ENCODE measurements around the gene BICRAL. TPM values are rescaled to one million over a fixed set of nuclear protein-coding genes. Genes with fewer than 3 reads are reported as not detected.
A peak's percentile ranks its signal among the peaks of the same experiment; 100 is the strongest.
"Not testable (repeated sequence)": the region's sequence is repeated elsewhere in the genome, so short reads cannot be mapped to it uniquely, and the experiment has no call there.

The BICRAL gene
- total RNA-seq, 1 donor from 2014 or later: 10.8 TPM

DNA sequence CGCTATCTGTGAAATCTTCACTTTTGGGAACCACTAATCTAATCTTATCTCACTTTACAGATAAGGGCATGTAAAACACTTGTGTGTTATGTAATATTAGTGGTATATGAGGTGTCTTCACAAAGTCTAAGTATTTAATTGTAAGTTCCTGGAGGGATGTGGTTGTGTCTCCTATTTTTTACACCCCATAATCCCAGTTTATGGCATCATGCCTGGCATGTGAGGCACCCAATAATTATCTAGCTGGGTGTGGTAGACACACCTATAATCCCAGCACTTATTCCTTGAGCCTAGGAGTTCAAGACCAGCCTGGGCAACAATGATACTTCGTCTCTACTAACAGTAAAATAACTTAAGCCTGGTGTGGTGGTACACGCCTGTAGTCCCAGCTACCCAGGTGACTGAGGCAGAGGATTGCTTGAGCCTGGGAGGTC is 19.4 kb upstream of the BICRAL start:
- DNase-seq (no peak), ATAC-seq (ENCODE audit: poor library complexity) (no peak)
- intact Hi-C loops (cut with DNase I): no loop called here

GRCh38 chr6:42762950-42763349 is 18.9 kb upstream of the BICRAL start:
- intact Hi-C loops (cut with DNase I): no loop called here
- DNase-seq (no peak), ATAC-seq (ENCODE audit: poor library complexity) (no peak)

- no peak for ATAC-seq (ENCODE audit: poor library complexity)
These were observed 16.8 kb upstream of the BICRAL start for GRCh38 chr6:42764911-42765648.

DNA sequence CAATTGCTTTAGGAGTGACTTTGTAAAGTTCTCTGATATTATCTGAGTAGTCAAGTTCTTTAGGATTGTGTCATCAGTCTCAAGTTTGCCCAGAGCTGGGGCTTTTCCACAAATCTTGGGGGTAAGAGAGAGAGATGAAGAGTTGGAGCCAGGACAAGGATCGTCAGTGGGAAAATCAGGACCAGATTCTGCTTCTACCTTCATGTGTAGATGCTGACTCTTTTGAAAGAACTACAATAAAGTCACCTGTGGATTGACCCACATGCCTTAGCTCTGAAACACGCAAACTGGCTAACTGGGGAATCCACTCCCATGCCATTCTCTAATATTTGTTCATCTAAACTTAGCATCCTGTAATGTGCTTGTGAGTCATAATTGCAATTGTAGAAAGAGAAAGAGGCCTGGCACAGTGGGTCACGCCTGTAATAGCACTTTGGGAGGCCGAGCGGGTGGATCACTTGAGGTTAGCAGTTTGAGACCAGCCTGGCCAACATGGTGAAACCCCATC is 15.6 kb upstream of the BICRAL start:
- no peak for ATAC-seq (ENCODE audit: poor library complexity)
- intact Hi-C loops (cut with DNase I): no loop called here
- DNase-seq: no peak

More at GRCh38 chr6:42764911-42765648, 16.8 kb upstream of the BICRAL start:
- intact Hi-C loops (cut with DNase I): no loop called here
- DNase-seq: no peak

DNA sequence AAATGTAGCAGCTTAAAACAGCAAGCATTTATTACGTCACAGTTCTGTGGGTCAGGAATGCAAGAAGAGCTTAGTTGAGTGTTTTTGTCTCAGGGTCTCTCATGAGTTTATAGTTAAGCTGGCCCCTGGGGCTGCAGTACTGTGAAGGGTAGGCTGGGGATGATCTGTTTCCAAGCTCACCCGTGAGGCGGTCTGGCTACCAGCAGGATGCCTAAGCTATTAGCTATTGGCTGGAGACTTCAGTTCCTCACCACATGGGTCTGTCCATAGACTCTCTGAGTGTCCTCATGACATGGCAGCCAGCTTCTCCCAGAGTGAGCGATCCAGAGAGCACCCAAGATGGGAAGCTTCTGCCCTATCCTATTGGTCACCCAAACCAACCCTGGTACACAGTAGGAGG is 12.8 kb upstream of the BICRAL start:
- no peak for DNase-seq
- no peak for ATAC-seq (ENCODE audit: poor library complexity)
- intact Hi-C loops (cut with DNase I): no loop called here

DNA sequence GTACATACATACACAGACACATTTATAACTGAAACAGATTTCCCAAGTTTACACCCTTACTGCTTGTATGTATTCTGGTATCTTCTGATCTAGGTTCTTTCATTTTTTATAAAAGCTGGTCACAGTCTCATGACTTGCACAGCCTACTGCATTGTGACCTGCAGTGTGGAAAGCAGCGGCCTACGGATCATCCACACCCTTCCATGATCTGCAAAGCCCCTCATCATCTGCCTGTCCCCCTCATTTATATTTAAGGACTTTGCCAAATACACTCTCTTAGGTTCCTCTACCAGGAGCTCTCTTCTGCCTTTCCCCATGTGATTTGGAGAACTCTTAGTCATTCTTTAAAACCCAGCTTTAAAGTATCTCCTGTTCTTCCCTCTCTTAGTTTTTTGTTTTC is 12.0 kb upstream of the BICRAL start:
- intact Hi-C loops (cut with DNase I): no loop called here
- DNase-seq (no peak), ATAC-seq (ENCODE audit: poor library complexity) (no peak)

DNA sequence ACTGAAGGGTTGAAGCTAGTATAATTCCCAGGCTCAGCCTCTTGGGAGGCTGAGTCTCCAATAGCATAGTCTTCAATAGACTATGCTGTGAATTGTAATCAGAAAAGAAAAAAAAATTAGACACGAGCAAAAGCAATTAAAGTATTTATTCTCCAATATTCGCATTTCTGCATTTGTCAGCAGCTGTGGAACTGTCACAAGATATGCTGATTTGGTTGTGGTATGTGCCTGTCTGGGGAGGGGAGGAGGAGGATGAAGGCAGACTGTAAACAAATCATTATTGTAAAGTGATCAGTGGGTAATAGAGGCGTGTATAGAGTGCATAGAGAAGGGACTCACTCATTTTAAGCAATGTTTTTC is 10.1 kb upstream of the BICRAL start:
- DNase-seq (no peak), ATAC-seq (ENCODE audit: poor library complexity) (no peak)
- intact Hi-C loops (cut with DNase I): no loop called here

DNA sequence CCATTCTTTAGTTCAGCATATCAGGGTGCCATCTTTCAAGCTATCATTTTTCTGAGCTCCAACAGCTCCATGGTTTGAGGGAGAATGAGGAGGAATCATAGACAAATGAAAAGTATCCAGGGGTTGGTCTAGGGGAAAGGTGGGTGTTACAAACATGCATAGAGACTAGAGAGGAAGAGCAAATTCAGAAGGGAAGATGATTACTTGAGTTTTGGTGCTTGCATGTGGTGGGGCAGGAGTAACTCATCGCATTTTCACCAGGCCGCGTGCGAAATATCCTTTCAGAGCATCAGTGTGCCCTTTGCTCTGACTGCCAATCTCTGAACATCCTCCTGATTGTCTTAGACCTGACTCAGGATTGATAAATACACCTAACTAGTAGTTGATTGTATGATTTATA is 7.7 kb upstream of the BICRAL start:
- DNase-seq (no peak), ATAC-seq (ENCODE audit: poor library complexity) (no peak)
- intact Hi-C loops (cut with DNase I): no loop called here

DNA sequence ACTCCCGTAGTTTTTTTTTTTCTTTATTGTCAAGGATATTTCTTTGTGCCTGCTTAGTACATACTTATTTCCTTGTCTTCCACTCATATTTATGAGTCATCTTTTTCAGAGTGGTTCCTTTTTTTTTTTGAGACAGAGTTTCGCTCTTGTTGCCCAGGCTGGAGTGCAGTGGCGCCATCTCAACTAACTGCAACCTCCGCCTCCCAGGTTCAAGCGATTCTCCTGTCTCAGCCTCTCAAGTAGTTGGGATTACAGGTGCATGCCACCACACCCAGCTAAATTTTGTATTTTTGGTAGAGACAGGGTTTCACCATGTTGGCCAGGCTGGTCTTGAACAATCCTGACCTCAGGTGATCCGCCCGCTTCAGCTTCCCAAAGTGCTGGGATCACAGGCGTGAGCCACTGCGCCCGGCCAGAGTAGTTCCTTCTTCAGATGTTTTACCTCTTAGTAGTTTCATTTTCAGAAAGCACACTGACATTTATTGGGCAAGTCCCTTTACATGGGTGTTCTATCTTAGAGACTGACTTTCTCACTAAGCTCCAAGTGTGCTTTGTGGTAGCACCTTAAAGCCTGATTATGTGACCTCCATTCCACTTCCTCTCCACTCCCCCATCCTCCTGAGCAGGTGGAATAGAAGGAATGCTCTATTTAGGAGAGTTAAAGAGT is 6.9 kb upstream of the BICRAL start:
- intact Hi-C loops (cut with DNase I): not testable (repeated sequence)
- peak; percentile 42 for ATAC-seq (ENCODE audit: poor library complexity)

GRCh38 chr6:42777126-42777822 is 4.6 kb upstream of the BICRAL start:
- ATAC-seq (ENCODE audit: poor library complexity) (no peak), DNase-seq (no peak)
- intact Hi-C loops (cut with DNase I): no loop called here

More for the DNA sequence above, 6.9 kb upstream of the BICRAL start:
- DNase-seq: peak; percentile 53

DNA sequence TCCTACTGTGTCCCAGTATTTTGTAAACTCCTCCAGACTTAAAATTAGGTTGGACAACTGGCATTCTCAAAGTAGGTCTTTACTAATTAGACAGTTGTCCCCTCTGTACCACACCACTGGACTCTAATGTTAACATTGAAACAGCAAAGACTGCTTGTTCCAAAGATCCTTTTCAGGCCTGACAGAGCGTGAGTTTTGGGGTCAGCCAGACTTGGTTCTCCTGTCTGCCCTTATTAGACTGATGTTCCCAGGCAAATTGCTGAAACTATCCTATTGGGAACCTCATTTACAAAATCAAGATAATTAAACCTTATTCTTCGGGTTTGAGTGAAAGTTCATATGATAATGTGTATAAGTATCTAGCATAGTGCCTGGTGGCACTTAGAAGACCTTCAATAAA is 3.7 kb upstream of the BICRAL start:
- ATAC-seq (ENCODE audit: poor library complexity) (no peak), DNase-seq (no peak)
- intact Hi-C loops (cut with DNase I): no loop called here

DNA sequence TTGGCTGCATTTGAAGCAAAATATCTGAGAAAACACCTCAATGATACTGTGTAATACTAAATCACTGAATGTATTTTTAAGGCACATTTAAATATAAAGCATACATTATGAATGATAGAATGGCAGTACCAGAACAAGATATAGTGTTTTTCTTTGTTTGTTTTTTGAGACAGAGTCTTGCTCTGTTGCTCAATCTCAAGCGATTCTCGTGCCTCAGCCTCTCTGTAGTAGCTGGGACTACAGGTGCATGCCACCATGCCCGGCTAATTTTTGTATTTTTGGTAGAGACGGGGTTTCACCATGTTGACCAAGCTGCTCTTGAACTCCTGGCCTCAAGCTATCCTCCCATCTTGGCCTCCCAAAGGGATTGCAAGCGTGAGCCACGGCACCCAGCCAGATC is 2.3 kb upstream of the BICRAL start:
- DNase-seq (no peak), ATAC-seq (ENCODE audit: poor library complexity) (no peak)
- intact Hi-C loops (cut with DNase I): no loop called here

- intact Hi-C loops (cut with DNase I): no loop called here
- ATAC-seq (ENCODE audit: poor library complexity): no peak
These were observed 381 bp upstream of the BICRAL start for GRCh38 chr6:42781546-42781795.

GRCh38 chr6:42782689-42783176 is 881 bp downstream of the BICRAL start:
- DNase-seq: peak; percentile 86
- ATAC-seq (ENCODE audit: poor library complexity): peak; percentile 67
- intact Hi-C loops (cut with DNase I): no loop called here

More at GRCh38 chr6:42781546-42781795, 381 bp upstream of the BICRAL start:
- DNase-seq: no peak

- ATAC-seq (ENCODE audit: poor library complexity) (peak; percentile 77), DNase-seq (peak; percentile 88)
- intact Hi-C loops (cut with DNase I): no loop called here
These were observed 1.5 kb downstream of the BICRAL start for GRCh38 chr6:42783177-42783875.

DNA sequence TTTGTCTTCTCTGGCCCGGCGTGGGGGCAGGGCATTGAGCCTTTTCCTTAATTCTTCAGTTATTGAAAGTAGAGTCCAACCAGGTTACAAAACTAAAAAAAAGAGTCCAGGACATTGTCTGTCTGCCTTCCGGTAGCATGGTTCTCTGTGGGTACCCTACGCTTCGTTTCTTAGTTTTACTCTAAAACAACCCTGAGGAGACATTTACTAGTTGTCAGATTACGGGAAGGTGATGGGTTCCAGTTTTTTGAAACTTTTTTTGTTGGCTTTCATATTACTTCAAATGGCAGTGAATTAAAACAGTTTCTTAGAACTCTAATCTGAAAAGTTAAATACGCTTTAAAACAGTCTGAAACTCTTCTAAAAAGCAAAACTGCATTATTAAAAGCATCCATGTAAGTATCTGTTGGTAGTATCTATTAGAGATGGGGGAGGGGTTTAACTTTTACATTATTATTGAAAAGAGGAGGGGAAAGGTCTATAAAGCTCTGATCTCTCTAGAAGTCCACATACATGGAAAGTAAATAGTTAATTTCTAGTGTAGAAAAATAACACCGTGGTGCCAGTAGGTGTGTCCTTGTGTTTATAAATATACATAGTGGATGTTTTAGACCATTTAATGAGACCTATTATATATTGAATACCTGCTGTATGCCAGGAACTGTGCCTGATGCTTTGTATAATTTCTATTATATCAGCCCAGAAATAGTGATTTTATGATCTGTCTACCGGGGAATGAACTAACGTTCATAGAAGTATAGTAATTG is 2.2 kb downstream of the BICRAL start:
- intact Hi-C loops (cut with DNase I): no loop called here
- ATAC-seq (ENCODE audit: poor library complexity) (peak; percentile 34), DNase-seq (no peak)

DNA sequence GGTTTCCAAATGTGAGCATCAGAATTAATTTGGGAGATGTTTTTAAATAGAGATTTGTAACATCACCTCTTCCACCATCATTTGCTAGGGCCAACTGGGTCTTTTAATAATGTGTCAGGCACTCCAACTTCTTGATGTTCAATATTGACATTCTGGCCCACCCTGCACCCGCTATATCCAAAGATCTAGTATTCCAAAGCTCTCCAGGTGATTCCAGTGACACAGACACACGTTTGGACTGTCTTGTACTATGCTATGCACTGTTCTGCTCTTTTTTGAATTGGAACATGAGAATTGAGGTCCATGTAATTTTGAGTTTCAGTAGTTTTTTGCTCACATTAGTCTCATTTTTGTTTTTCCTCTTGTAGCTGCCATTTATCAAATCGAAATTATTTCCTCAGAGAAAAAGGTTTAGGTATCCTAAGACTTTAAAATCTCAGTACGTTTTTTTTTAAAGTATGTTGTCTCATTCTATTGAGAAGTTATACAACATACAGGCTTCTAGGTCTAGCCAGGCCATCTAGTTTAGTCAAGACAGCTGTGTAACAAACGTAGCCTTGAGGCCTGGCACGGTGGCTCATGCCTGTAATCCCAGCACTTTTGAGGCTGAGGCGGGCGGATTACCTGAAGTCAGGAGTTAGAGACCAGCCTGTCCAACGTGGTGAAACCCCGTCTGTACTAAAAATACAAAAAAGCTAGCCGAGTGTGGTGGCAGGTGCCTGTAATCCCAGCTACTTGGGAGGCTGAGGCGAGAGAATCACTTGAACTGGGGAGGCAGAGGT is 3.1 kb downstream of the BICRAL start:
- intact Hi-C loops (cut with DNase I): no loop called here
- DNase-seq: no peak

DNA sequence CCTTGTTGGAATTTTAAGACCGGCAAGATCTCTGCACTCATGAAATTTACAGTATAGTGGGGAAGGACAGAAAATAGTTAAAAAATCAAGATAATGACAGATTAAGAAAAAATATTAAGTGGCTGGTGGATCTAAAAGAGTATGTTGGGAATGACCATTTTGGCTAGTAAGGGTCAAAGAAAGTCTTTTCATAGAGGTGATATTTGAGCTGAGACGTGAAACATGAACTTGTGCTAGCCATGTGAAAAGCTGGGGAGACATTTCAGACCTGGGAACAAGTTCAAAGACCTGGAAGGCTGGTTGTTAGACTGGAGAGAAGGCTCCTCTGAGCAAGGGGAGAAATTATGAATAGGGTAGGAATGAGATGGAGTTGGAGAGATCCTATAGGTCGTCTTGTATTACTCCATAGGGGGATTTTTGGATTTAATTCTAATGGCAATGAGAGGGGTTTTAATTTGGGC is 4.7 kb downstream of the BICRAL start:
- DNase-seq (no peak), ATAC-seq (ENCODE audit: poor library complexity) (no peak)
- intact Hi-C loops (cut with DNase I): loop anchor here (2.0 kb wide), 1 partner anchor 42 kb away; no protein-coding TSS in a partner anchor

More for the DNA sequence above, 3.1 kb downstream of the BICRAL start:
- no peak for ATAC-seq (ENCODE audit: poor library complexity)
